PFSK-1 (cell line): ENCODE measurements around the gene FCN2.

Source experiments
- FOXP2 ChIP-seq: optimal IDR thresholded peaks from 2 replicates; pipeline ENCODE3; 2011; ENCODE audit warnings: borderline replicate concordance, control low read depth, inconsistent platforms; ENCODE audit not compliant: insufficient read depth; ENCODE audit errors: extremely low read length, extremely low read depth
- POLR2AphosphoS5 ChIP-seq: IDR thresholded peaks from 2 replicates; pipeline ENCODE4 v1.6.1; 2012; ENCODE audit warnings: low read depth, mild to moderate bottlenecking, control low read depth, low read length, moderate library complexity
- SIN3A ChIP-seq: IDR thresholded peaks from 2 replicates; pipeline ENCODE4 v1.6.1; 2012; ENCODE audit warnings: mild to moderate bottlenecking, low read length, moderate library complexity, borderline replicate concordance; ENCODE audit not compliant: insufficient read depth
- TAF1 ChIP-seq: IDR thresholded peaks from 2 replicates; pipeline ENCODE4 v1.6.1; 2012; ENCODE audit warnings: low read length, control low read depth, borderline replicate concordance; ENCODE audit not compliant: insufficient read depth
- TF ChIP-seq, protein P1 (sequence below), 2 experiments: IDR thresholded peaks; 2 replicates each; pipeline versions ENCODE4 v1.6.1 to v1.8.0; 2011 to 2012; ENCODE audit warnings: low read depth in 2 of 2, low read length in 2 of 2, control low read depth in 1 of 2, inconsistent platforms in 1 of 2, mild to moderate bottlenecking in 1 of 2, moderate library complexity in 1 of 2; ENCODE audit not compliant: insufficient read depth in 1 of 2

Gene FCN2

DNA sequence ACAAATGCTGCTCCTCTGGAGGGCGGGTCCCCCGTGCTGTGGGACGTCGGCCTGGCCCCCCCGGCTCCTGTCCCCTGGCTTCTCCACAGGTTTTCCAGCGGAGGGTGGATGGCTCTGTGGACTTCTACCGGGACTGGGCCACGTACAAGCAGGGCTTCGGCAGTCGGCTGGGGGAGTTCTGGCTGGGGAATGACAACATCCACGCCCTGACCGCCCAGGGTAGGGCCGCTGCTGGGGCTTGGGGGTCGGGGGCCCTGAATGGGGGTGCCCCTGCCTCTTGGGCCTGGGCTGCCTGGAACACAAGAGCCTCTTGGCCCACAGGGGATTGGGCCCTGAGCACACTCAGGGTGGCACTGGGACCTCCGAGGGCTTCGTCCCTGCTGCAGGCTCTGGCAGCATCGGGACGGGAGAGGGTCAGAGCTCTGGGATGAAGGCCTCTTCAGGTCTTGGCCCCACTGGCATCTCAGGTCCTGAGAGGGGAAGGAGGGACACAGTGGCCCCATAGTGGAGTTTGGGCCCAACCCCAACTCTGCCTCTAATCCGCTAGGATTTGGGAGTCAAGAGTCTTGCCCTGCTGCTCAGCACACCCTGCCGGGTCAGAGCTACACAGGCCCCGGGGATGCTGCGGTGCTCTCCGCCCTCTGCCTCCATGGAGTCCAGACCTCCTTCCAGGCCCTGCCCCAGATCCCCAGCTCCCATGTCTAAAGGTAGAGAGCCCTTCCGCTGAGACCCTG lies 5.2 kb downstream of the FCN2 start:
- TF ChIP-seq SIN3A (no peak), POLR2AphosphoS5 (no peak), TAF1 (no peak)

- no peak for TF ChIP-seq SIN3A
- TF ChIP-seq, protein P1, sequence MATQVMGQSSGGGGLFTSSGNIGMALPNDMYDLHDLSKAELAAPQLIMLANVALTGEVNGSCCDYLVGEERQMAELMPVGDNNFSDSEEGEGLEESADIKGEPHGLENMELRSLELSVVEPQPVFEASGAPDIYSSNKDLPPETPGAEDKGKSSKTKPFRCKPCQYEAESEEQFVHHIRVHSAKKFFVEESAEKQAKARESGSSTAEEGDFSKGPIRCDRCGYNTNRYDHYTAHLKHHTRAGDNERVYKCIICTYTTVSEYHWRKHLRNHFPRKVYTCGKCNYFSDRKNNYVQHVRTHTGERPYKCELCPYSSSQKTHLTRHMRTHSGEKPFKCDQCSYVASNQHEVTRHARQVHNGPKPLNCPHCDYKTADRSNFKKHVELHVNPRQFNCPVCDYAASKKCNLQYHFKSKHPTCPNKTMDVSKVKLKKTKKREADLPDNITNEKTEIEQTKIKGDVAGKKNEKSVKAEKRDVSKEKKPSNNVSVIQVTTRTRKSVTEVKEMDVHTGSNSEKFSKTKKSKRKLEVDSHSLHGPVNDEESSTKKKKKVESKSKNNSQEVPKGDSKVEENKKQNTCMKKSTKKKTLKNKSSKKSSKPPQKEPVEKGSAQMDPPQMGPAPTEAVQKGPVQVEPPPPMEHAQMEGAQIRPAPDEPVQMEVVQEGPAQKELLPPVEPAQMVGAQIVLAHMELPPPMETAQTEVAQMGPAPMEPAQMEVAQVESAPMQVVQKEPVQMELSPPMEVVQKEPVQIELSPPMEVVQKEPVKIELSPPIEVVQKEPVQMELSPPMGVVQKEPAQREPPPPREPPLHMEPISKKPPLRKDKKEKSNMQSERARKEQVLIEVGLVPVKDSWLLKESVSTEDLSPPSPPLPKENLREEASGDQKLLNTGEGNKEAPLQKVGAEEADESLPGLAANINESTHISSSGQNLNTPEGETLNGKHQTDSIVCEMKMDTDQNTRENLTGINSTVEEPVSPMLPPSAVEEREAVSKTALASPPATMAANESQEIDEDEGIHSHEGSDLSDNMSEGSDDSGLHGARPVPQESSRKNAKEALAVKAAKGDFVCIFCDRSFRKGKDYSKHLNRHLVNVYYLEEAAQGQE (IDR thresholded peaks at IDR 0.05; ENCODE audit: insufficient read depth in 1 of 2, low read depth in 2 of 2, low read length in 2 of 2): no peak
- TF ChIP-seq FOXP2: no peak
- no peak for TF ChIP-seq POLR2AphosphoS5
- TF ChIP-seq TAF1: no peak
These were observed 5.9 kb downstream of the FCN2 start for GRCh38 chr9:134886413-134886913.

DNA sequence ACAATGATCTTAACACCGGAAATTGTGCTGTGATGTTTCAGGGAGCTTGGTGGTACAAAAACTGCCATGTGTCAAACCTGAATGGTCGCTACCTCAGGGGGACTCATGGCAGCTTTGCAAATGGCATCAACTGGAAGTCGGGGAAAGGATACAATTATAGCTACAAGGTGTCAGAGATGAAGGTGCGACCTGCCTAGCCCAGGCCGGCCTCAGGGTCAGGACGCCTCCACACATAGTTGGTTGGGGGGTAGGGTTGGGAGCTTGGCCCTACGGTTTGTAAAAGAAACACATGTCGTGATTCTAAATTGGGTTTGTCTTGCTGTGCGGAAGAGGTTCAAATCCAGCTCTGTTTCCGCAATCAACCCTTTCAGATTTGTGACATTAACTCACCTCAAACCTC lies 6.6 kb downstream of the FCN2 start:
- TF ChIP-seq POLR2AphosphoS5 (no peak), SIN3A (no peak), TAF1 (no peak), FOXP2 (no peak)
- TF ChIP-seq, protein P1 (IDR thresholded peaks at IDR 0.05; ENCODE audit: insufficient read depth in 1 of 2, low read depth in 2 of 2, low read length in 2 of 2): no peak

DNA sequence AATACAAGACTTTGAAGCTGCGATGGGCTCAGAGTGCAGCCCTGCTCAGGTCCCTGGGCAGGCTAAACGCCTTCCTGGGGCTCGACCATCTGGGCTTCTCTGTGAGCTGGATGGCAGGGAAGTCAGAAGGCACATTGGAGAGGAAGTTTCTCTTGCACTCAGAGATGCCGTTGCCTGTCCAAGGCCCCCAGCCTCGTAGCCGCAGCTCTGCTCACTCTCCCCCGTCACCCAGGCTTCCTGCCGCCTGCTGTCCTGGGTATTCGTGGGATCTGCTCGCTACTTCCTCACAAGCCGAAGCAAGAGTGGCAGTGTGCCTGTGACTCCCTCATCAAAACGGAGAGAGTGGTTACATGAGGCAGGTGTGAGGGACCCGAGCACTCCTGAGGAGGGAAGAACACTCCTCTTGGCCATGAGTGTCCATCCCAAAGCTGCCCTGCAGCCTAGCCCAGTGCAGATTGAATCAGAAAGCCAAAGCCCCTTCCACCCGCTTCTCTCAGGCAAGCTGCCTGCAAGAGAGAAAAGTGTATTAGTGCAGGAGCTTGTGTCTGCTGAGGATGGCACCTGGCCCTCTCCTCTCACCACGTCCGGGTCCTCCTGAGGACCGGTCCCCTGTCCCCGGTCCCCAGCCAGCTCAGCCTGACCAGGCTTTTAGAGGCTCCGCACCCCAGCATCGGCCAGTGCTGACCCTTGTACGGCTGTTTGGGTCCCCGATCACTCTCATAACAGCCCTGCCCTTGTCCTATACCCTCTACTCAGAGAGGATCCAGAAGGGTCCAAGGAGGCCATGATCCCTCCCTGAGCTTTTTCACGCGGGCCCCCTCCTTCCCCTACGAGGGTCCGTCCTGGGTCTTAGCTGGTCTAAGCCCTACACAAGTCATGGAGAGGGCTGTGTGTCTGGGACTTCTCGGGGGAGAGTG lies 7.3 kb downstream of the FCN2 start:
- TF ChIP-seq TAF1 (no peak), FOXP2 (no peak), POLR2AphosphoS5 (no peak), SIN3A (no peak)
- TF ChIP-seq, protein P1 (IDR thresholded peaks at IDR 0.05; ENCODE audit: insufficient read depth in 1 of 2, low read depth in 2 of 2, low read length in 2 of 2): no peak

DNA sequence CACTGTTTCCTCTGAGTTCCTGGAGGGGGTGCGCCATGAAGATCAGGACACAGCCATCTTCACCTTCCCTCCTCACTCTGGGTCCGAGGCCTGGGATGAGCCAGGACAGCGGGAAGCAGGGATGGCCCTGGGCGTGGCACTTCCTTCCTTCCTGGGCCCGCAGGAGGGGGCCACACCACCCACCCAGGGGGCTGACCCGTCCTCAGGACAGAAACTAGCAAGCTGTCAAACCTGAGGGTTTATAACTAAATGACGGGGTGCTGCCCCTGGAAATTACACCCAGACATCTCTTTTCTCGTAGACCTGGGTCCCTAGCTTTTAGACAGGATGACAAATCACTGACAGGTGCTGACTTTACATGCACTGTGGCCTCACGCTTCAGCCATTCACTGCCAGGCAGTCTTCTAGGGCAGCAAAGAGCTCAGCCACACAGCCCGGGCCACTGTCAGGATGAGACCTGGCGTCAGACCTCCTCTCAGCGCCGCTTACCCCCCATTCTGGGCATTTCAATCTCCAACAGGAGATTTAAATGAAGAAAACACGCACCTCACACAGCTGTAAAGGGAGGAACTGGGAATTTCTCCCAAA lies 8.1 kb downstream of the FCN2 start:
- TF ChIP-seq, protein P1 (IDR thresholded peaks at IDR 0.05; ENCODE audit: insufficient read depth in 1 of 2, low read depth in 2 of 2, low read length in 2 of 2): no peak
- TF ChIP-seq TAF1: no peak
- no peak for TF ChIP-seq FOXP2
- TF ChIP-seq POLR2AphosphoS5: no peak
- no peak for TF ChIP-seq SIN3A
